HG02642 (cell line): ENCODE measurements around the gene S100Z.
"Not testable (repeated sequence)": the region's sequence is repeated elsewhere in the genome, so short reads cannot be mapped to it uniquely, and the experiment has no call there.

Experiments used
- ATAC-seq: cut with Tn5 transposase; IDR thresholded peaks from one replicate; pipeline ENCODE4 v1.9.1; 2021; ENCODE audit warnings: mild to moderate bottlenecking; ENCODE audit not compliant: unreplicated experiment, poor library complexity

Gene S100Z

DNA sequence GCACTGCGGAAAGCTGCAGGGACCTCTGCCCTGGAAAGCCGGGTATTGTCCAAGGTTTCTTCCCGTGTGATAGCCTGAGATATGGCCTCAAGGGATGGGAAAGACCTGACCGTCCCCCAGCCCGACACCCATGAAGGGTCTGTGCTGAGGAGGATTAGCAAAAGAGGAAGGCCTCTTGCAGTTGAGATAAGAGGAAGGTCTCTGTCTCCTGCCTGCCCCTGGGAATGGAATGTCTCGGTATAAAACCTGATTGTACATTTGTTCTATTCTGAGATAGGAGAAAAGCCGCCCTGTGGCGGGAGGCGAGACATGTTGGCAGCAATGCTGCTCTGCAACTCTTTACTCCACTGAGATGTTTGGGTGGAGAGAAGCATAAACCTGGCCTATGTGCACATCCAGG lies 95.4 kb downstream of the S100Z start:
- ATAC-seq: not testable (repeated sequence)

DNA sequence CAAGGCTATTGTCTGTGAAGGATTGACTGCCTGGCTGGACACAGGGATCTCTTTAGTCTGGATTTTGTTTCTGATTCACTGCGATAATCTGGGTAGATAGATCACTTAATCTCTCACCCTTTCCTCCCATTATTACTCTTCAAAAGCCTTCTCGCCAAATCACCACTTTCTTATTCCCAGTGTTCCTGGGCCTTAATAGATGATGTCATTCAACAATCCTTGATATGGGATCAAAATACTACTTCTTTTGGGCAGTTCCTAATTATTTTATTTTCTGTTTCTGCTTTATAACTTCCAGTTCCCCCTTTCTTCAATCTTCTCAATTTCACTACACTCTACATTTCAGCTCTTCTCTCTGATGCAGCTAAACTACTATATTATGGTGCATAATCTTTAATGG lies 96.3 kb downstream of the S100Z start:
- no peak for ATAC-seq

DNA sequence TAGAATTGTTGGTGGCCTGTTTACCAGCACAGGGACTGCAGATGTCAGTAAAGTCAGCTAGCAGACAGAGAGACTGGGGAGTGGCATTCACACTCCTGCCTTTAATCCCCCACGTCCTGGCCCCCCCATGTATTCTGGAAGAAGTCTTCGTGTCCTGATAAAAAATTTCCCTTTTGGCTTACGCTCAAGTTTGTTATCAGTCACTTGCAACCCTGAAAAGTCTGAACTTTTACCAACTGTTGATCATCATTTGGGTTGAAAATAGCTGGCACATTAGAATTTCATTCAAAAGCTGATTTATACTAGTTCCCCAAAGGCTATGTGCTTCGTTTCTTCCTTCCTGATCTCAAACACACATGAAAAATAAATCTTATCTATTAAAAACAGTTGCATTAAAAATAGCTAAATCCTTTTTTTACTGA lies 97.3 kb downstream of the S100Z start:
- ATAC-seq: no peak

DNA sequence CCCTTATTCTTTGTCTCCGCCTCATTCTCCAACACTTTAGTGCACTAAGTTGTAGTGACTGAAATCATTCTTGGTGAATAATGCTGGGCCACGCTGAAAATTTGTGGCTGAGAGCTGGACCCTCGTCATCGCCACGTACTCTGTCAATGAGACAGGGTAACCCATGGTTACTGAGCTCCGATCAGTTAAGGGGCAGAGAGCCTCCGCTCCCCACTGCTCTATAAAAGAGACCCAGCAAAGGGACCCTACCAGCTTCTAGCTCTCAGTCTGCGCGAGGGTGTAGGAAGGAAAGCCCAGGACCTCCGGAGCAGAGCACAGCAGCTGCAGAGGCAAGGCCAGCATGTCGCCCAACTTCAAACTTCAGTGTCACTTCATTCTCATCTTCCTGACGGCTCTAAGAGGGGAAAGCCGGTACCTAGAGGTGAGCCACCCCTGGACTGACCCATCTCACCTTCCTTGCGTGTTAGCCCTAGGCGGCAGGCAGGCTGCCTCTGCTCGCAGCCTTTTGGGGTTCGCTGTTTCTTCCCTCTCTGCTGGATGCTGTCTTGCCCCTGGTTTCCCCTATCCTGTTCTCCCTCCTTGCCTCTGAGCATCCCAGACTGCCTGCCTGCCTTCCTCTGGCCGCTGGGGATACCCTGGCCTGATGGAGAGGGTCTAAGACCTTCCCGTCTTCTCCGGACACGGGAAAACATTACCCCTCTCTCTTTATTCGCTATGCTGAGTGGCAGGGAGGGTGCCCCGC lies 103.2 kb downstream of the S100Z start, which contains the start of gene CRHBP:
Gene CRHBP, plus strand, starts transcription at position 251 of the 742 bp plus-strand sequence. Its CDS starts 90 bp downstream, at position 341.
- ATAC-seq: no peak

DNA sequence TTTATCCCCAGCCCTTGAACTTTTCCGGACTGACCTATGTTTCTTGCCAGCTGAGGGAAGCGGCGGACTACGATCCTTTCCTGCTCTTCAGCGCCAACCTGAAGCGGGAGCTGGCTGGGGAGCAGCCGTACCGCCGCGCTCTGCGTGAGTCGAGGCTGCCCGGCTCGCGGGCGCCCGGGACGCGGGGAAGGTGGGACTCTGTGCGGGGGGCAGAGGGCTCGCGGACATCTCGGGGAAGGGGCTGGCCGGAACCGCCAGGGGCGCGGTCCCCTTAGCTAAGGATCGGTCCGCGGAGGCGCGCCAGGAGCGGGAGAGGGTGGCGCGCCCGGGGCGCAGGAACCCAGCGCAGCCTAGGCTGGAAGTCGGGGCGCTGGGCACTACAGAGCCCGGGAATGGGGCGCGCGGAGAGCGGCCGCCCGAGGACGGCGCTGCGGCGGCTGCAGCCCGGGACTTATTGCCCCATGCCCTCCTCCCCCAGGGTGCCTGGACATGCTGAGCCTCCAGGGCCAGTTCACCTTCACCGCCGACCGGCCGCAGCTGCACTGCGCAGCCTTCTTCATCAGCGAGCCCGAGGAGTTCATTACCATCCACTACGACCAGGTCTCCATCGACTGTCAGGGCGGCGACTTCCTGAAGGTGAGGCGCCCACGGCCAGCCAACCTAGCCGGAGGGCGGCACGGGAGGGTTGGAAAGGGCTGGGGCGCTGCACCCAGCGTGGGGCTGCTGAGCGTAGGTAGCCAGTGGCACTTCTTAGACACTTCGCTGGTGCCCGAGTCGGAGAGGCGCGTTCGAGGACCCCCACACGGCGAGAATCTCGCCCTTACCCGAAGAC lies 104.0 kb downstream of the S100Z start:
- ATAC-seq: no peak

DNA sequence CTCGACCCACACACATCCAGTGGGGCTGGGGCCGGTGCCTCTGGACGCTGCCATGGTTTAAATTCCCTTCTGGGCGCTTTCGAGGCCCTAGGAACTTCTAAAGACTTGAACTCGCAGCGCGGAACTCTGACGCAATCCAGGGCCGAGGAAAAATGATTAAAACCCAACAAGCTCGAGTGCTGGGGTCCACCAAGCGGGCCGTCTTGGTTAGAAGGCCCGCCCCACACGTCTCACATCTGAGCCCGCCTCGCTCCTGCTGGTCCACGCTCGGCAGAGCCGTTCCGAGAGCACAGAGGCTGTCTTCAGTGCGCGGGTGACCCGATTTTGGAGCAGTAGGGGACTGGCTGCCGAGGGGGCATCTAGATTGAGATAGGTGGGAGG lies 104.6 kb downstream of the S100Z start:
- ATAC-seq: no peak

DNA sequence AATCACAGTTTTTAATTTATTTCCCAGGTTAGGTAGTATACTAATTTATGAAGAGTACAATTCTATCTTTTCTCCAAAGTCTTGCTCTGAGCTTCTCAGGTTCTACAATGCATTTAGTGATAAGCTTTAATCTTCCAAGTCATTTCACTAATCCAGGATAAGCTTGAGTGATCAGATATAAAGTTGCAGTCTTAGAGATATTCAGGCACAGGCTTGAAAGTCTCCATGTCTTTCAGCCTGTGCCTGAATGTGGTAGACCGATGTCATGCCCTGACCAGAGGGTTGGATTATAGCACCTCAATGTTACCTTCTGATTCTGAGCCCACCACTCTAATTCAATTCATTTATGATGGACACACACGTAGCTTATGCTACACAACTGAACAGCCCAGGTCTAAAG lies 106.2 kb downstream of the S100Z start:
- no peak for ATAC-seq

DNA sequence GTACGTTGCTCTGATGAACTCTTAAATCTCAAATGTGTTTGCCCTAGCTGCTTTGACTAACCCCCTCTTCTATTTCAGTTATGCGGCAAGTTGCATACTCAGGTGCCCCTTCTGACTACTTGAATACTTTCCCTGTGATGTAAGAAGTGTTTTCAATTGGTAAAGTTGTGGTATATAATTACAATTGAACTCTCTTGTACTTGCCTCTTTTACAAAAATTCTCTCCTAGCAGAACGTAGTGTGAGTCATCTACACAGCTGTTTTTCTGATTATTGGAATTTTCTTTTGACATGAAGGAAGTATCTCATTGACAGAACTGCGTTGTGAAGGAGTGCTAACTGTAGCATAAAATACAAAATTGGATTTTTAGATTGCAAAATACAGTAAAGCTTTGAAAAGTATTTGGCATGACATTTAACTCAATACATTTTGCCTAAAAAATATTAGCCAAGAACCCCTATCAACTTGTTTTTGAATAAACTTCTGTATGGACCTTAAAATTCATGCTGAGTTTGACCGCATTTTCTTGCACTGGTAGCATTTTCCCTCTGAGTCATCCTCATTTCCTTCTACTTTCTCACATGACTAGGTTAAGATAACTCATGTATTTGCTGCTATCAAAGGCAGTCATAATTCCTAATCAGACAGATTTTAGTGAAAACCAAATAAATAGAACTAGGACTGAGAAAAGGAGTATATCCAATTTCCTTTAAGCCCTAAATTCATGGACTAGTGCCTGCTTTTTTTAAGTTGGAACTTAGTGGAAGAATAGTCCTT lies 109.4 kb downstream of the S100Z start:
- ATAC-seq: no peak

DNA sequence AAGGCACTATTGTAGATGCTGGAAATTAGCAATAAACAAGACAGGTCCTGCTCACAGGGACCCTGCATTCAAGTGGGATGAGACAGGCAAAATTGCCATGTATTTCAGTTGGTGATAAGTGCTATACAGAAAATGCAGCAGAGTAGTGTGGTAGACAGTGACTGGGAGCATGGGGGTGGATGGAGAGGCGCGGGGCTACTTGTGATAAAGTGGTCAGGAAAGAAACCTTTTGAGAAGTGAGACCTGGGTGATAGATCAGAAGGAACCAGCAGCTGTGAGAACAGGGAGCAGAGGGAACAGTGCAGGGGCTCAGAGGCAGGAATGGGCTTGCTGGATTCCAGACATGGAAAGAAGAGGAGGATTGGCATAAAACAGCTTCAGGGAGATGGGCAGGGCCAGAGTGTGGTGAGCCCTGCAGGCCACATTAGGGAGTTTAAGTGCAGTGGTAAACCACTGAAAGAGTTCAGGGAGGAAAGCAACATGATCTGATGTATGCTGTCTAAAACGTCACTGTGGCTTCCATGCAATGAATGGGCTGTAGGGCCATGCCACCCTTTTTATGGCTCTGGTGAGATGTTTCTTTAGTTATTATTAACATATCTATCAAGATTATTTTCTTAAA lies 110.3 kb downstream of the S100Z start:
- no peak for ATAC-seq

DNA sequence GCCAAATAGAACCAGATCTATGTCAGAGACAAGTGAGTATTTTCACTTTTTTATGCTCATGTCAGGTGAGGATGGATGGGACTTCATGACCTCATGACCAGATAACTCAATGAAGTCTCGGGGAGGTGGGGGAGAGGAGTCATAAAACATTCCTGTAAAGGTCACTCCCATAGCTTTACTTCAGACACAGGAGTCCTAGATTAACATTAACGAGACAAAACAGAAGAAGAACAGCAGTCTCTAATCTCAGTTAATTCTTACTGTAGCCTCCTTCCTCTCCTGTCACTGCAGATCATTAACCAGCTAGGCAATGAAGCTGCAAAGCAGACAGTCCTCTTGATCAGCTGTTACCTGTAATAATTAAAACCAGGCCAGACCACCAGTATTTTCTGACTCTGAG lies 114.2 kb downstream of the S100Z start:
- no peak for ATAC-seq
